Measurements from ENCODE around the gene JUNB.
"Not testable (repeated sequence)": the region's sequence is repeated elsewhere in the genome, so short reads cannot be mapped to it uniquely, and the experiment has no call there.

JUNB gene

GRCh38 chr19:12789904-12790619 is 1.2 kb upstream of the JUNB start:
- DNase-seq, result peak; percentile 97

DNA sequence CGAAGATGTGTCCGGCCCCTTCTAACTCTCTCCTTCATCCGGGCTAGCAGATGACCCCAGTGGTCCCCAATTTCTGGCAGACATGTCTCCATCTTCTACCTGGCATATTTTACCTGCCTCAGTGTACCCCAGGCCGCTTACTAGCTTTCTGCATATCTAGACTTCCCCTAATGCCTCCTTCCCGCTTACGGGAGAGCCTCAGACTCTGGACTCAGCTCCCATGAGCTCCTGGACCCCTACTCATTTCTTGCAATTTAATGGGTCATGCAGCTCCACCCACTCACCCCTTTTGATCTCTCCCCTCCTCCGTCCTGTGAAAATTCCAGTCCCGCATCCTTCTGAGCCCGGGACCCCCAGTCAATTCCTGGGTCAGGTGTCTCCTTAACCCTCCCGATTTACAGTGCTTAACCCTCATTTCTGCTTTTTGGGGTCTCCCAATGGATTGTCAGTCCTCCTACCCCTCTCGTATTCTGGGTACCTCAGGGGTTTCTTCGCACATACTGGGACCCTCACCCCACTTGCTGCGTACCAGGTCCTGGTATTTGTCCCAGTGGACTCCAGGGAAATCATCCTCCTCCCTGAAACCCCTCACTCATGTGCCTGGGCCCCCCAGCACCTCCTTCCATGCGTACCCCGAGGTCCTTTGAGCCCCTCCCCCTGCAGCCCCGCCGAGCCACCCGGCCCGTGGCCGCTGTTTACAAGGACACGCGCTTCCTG is 500 bp upstream of the JUNB start:
- peak; percentile 45 for DNase-seq

GRCh38 chr19:12792051-12792852 is 966 bp downstream of the JUNB start:
- DNase-seq, result peak; percentile 81

GRCh38 chr19:12792853-12793289 is 1.6 kb downstream of the JUNB start:
- no peak for DNase-seq

DNA sequence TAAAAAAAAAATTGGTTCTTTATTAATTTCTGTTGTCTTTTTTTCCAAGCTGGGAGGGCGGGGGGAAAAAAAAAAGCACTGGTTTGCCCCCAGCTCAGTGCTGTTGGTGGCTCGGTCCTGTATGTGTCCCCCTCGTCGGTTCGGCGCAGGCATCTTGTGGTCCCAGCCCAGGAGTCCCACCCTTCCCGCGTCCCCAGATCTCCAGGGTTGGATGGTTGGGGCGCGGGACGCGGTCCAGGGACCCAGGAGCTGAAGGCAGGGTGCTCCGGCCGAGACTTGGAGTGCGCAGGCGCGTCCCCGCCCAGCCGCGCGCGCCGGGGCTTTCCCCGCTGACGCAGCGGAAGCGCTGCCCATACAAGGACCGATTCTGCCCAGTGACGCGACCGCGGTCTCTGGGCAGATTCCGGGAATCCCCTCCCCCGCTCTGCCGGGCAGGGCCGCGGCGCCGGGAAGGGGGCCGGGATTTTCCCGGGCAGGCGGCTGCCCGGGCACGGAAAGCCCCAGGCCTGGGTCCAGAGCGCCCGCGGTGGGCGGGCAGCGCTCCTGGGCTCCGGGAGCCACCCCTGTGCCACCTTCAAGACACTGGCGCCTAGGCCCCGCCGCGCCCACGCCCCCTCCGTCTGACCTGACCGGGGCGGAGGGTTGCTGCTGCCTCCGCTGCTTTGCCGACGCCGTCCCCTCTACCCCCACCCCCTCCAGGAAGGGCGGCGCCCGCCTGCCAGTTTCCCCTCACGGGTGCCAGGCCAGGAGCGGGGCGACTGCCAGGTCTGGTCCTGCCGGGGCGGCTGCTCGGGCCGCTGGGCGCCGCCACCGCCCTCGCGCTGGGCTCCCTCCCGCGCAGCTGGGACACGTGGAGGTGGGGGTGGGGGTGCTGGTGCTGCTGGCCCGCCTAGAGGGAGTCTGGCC is 2.3 kb downstream of the JUNB start:
- DNase-seq, result peak; percentile 94

- DNase-seq, result no peak
Measured at GRCh38 chr19:12794196-12794941, 3.1 kb downstream of the JUNB start.

GRCh38 chr19:12794971-12795381 is 3.7 kb downstream of the JUNB start:
- no peak for DNase-seq

GRCh38 chr19:12796146-12797071 is 5.1 kb downstream of the JUNB start:
- DNase-seq, result peak; percentile 83

DNA sequence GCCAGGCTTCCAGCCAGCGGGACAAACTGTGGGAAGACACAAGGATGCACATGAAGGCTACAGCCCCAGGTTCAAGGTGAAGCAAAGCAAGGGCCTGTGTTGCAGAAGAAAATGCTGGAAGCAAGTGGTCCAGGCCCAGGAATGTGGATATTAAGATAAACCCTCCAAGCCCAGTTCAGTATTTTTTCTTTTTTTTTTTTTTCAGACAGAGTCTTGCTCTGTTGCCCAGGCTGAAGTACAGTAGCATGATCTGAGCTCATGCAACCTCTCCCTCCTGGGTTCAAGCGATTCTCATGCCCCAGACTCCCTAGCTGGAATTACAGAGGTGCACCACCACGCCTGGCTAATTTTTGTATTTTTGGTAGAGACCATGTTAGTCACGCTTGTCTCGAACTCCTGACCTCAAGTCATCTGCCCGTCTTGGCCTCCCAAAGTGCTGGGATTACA is 5.9 kb downstream of the JUNB start:
- no peak for DNase-seq

- DNase-seq, result not testable (repeated sequence)
Measured at GRCh38 chr19:12797607-12798006, 6.3 kb downstream of the JUNB start.

DNA sequence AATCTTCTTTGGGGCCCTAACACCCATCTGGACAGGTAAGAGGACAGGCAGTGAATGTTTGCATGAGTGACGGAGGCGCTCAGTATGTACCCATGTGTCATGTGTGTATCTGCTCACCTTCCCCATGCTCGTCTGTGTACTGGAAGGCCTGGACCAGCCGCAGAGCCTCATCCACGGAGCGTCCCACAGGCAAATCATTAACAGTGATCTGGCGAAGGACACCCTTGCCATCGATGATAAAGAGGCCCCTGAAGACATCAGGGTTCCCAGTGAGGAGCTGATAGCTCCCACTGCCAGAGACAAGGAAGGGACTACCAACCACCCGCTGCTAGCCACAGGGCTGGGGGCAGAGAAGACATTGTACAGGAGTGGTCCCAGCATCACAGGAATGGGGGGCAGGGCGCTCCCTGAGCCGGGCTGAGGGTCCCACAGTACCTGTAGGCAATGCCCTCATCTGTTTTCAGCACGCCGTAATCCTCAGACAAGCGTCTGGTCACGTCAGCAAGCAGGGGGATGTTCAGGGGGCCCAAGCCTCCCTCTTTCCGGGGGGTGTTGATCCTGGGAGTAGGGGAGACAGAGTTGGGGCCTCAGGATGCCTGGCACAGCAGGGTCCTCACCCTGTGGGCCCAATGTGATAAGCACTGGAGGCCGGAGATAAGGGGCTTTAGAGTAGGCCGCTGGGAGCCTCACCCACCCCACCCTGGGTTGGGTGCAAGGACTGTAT is 8.6 kb downstream of the JUNB start:
- DNase-seq, result no peak

DNA sequence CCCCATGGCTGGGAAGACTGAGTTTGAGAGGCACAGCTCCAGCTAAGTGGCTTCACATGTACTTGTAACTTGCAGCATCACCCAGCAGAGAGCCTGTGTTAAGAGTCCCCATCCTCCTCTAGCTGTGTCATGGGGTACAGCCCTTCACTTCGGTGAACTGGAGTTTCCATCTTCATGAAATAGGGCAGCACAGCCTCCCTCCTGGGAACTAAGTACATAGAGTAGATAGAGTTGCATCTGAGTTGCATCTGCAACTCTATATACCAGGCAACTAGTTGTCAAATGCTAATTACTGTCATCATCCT is 9.1 kb downstream of the JUNB start:
- DNase-seq, result no peak

GRCh38 chr19:12800923-12801465 is 9.7 kb downstream of the JUNB start:
- DNase-seq, result peak; percentile 58

- peak; percentile 85 for DNase-seq
Measured at GRCh38 chr19:12801466-12802266, 10.4 kb downstream of the JUNB start, which contains the start of the genes PRDX2 and THSD8. Gene PRDX2, minus strand, starts transcription at chr19:12801800. Its CDS starts 539 bp downstream, at chr19:12801261. Gene THSD8, plus strand, starts transcription at chr19:12802069. Its CDS starts 3 bp downstream, at chr19:12802072.

GRCh38 chr19:12802267-12803106 is 11.2 kb downstream of the JUNB start:
- no peak for DNase-seq

- no peak for DNase-seq
Measured at GRCh38 chr19:12804051-12804450, 12.8 kb downstream of the JUNB start.

GRCh38 chr19:12806242-12807081 is 15.2 kb downstream of the JUNB start, which contains the start of gene RNASEH2A:
Gene RNASEH2A, plus strand, starts transcription at chr19:12806584. Its CDS starts 90 bp downstream, at chr19:12806674.
- peak; percentile 92 for DNase-seq

Data from stimulated activated CD8-positive, alpha-beta memory T cell treated with anti-CD3 and anti-CD28 coated beads, Interleukin-4, amount 100 ng/mL, for 48 hours (primary cell).